Measurements from ENCODE around the gene AICDA. TPM values are rescaled to one million over a fixed set of nuclear protein-coding genes. Genes with fewer than 3 reads are reported as not detected.

Gene AICDA
- under 1 TPM in 1 of 4 donors, not detected in 3; 0.41 TPM for total RNA-seq

DNA sequence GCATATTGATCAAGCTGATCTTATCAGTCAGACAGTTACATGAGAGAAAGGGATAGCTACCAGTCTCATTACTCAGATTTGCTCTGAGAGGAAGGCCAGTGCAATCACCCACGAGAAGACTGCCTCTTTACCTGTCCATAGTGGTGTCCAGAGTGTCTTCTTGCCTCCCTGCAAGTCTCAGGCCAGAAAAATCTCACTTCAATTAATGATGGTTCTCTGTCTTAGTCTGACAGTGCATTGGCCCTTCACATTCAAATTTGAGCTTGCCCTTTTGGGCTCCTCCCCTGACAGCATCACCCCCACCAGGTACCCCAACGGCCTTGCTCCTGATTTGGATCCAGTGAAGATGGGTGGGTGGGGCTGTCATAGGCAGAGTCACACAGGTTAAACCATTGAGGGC is at the start of gene AICDA:
Gene AICDA (minus strand): TSS at position 231 of the 400 bp plus-strand sequence. CDS start 92 bp downstream, at position 139.
- H3K36me3 ChIP-seq, result no peaks in the 10 kb centered on the region
- DNase-seq, result no peak
- H3K27ac ChIP-seq, result no peak within 1 kb of the TSS
- no peak for TF ChIP-seq POLR2A (IDR thresholded peaks at IDR 0.05)
- TF ChIP-seq, protein P1, sequence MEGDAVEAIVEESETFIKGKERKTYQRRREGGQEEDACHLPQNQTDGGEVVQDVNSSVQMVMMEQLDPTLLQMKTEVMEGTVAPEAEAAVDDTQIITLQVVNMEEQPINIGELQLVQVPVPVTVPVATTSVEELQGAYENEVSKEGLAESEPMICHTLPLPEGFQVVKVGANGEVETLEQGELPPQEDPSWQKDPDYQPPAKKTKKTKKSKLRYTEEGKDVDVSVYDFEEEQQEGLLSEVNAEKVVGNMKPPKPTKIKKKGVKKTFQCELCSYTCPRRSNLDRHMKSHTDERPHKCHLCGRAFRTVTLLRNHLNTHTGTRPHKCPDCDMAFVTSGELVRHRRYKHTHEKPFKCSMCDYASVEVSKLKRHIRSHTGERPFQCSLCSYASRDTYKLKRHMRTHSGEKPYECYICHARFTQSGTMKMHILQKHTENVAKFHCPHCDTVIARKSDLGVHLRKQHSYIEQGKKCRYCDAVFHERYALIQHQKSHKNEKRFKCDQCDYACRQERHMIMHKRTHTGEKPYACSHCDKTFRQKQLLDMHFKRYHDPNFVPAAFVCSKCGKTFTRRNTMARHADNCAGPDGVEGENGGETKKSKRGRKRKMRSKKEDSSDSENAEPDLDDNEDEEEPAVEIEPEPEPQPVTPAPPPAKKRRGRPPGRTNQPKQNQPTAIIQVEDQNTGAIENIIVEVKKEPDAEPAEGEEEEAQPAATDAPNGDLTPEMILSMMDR (IDR thresholded peaks at IDR 0.05), result no peak
- H3K4me3 ChIP-seq, result no peak within 1 kb of the TSS
- H3K27me3 ChIP-seq, result no peaks in the 10 kb centered on the region
- no peaks in the 10 kb centered on the region for H3K4me1 ChIP-seq
- no peaks in the 10 kb centered on the region for H3K9me3 ChIP-seq
- intact Hi-C loops (cut with DNase I; ENCODE audit: low total_unique reads), result no loop called here

DNA sequence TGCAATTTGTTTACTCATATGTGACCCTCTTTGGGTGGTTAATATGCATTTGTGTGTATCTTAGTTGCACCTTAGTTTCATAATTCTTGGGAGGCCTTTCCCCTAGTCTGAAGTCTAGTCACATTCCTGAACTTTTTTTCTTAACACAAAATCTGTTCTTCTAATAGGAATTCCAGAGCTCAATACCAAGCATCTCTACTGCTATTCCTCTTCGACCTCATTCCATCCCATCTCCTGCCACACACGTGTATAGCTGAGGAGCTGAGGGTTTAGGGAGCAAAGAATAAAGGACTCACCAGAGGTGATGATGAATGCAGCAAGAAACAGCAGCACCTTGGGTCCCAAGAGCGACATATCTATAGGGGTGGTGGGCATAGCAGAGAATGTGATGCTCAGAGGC is 49.1 kb upstream of the AICDA start:
- H3K4me3 ChIP-seq, result peak overlapping the region in 1 of 2 donors; percentile 39
- intact Hi-C loops (cut with DNase I; ENCODE audit: low total_unique reads), result no loop called here
- H3K27ac ChIP-seq, result peak overlapping the region; percentile 70 to 89
- H3K9me3 ChIP-seq, result no peaks in the 10 kb centered on the region
- H3K4me1 ChIP-seq, result no peaks in the 10 kb centered on the region
- no peaks in the 10 kb centered on the region for H3K36me3 ChIP-seq
- no peaks in the 10 kb centered on the region for H3K27me3 ChIP-seq
- DNase-seq, result no peak
- TF ChIP-seq POLR2A (IDR thresholded peaks at IDR 0.05), result no peak
- TF ChIP-seq, protein P1 (IDR thresholded peaks at IDR 0.05), result no peak

GRCh38 chr12:8661016-8661415 is 48.4 kb upstream of the AICDA start:
- Histone ChIP-seq H3K27me3 (no peaks in the 10 kb centered on the region), H3K36me3 (no peaks in the 10 kb centered on the region), H3K4me1 (no peaks in the 10 kb centered on the region), H3K4me3 (peak overlapping the region in 1 of 2 donors; percentile 39), H3K9me3 (no peaks in the 10 kb centered on the region), H3K27ac (peak overlapping the region; percentile 70 to 89)
- DNase-seq, result no peak
- TF ChIP-seq POLR2A (IDR thresholded peaks at IDR 0.05), result no peak
- TF ChIP-seq, protein P1 (IDR thresholded peaks at IDR 0.05), result no peak
- intact Hi-C loops (cut with DNase I; ENCODE audit: low total_unique reads), result no loop called here

- Histone ChIP-seq H3K27ac (peak overlapping the region in 1 of 2 donors; percentile 89), H3K27me3 (no peaks in the 10 kb centered on the region), H3K4me1 (no peaks in the 10 kb centered on the region), H3K4me3 (no peak overlapping the region), H3K9me3 (no peaks in the 10 kb centered on the region), H3K36me3 (no peaks in the 10 kb centered on the region)
- intact Hi-C loops (cut with DNase I; ENCODE audit: low total_unique reads), result no loop called here
- no peak for TF ChIP-seq POLR2A (IDR thresholded peaks at IDR 0.05)
- TF ChIP-seq, protein P1 (IDR thresholded peaks at IDR 0.05), result no peak
- DNase-seq, result no peak
These were observed 45.7 kb upstream of the AICDA start for GRCh38 chr12:8658346-8658745.

- H3K9me3 ChIP-seq, result no peaks in the 10 kb centered on the region
- DNase-seq, result no peak
- no peaks in the 10 kb centered on the region for H3K36me3 ChIP-seq
- TF ChIP-seq, protein P1 (IDR thresholded peaks at IDR 0.05), result no peak
- TF ChIP-seq POLR2A (IDR thresholded peaks at IDR 0.05), result no peak
- no peaks in the 10 kb centered on the region for H3K27me3 ChIP-seq
- H3K4me1 ChIP-seq, result no peaks in the 10 kb centered on the region
- H3K4me3 ChIP-seq, result no peak overlapping the region
- intact Hi-C loops (cut with DNase I; ENCODE audit: low total_unique reads), result no loop called here
- no peak overlapping the region for H3K27ac ChIP-seq
These were observed 42.8 kb upstream of the AICDA start for GRCh38 chr12:8655421-8655820.
